Ishikawa (cell line): ENCODE measurements around the gene GEMIN5.

Experiments used
- CEBPB ChIP-seq: IDR thresholded peaks from 2 replicates; pipeline ENCODE4 v1.6.1; 2012
- CREB1 ChIP-seq: IDR thresholded peaks from 2 replicates; pipeline ENCODE4 v1.6.1; 2012; ENCODE audit warnings: low read depth
- EGR1 ChIP-seq: IDR thresholded peaks from 2 replicates; pipeline ENCODE4 v1.6.1; 2012
- EP300 ChIP-seq: IDR thresholded peaks from 2 replicates; pipeline ENCODE4 v1.6.1; 2012; ENCODE audit warnings: borderline replicate concordance
- FOXM1 ChIP-seq: IDR thresholded peaks from 2 replicates; pipeline ENCODE4 v1.6.1; 2012; ENCODE audit warnings: low read depth, borderline replicate concordance
- MAX ChIP-seq: IDR thresholded peaks from 2 replicates; pipeline ENCODE4 v1.6.1; 2012
- NFIC ChIP-seq: IDR thresholded peaks from 2 replicates; pipeline ENCODE4 v1.6.1; 2012
- RAD21 ChIP-seq: IDR thresholded peaks from 2 replicates; pipeline ENCODE4 v1.6.1; 2012; ENCODE audit warnings: low read depth
- REST ChIP-seq: IDR thresholded peaks from 2 replicates; pipeline ENCODE4 v1.6.1; 2012; ENCODE audit warnings: low read depth, mild to moderate bottlenecking
- TCF12 ChIP-seq: IDR thresholded peaks from 2 replicates; pipeline ENCODE4 v1.6.1; 2012; ENCODE audit warnings: low read depth
- TEAD4 ChIP-seq: IDR thresholded peaks from 2 replicates; pipeline ENCODE4 v1.6.1; 2012
- USF1 ChIP-seq: IDR thresholded peaks from 2 replicates; pipeline ENCODE4 v1.6.1; 2012
- YY1 ChIP-seq: IDR thresholded peaks from 2 replicates; pipeline ENCODE4 v1.6.1; 2012; ENCODE audit warnings: low read depth
- ZBTB7A ChIP-seq: IDR thresholded peaks from 2 replicates; pipeline ENCODE4 v1.6.1; 2012; ENCODE audit warnings: low read depth

GEMIN5 gene

GRCh38 chr5:154866841-154867240, 71.2 kb downstream of the GEMIN5 start:
- TF ChIP-seq YY1 (no peak), CREB1 (no peak), ZBTB7A (no peak), TEAD4 (no peak), USF1 (no peak), RAD21 (no peak), REST (no peak), FOXM1 (no peak), NFIC (no peak), CEBPB (no peak)

GRCh38 chr5:154865466-154866184, 72.4 kb downstream of the GEMIN5 start:
- TF ChIP-seq MAX (no peak), FOXM1 (no peak), TEAD4 (no peak), REST (no peak), EGR1 (no peak), EP300 (no peak), ZBTB7A (no peak), USF1 (no peak), YY1 (no peak), CREB1 (no peak)

- no peak for TF ChIP-seq USF1
- no peak for TF ChIP-seq REST
- no peak for TF ChIP-seq YY1
Measured at GRCh38 chr5:154863291-154864080, 74.5 kb downstream of the GEMIN5 start.

- TF ChIP-seq CEBPB, result no peak
- no peak for TF ChIP-seq NFIC
- no peak for TF ChIP-seq EGR1
- no peak for TF ChIP-seq USF1
- no peak for TF ChIP-seq TCF12
- TF ChIP-seq MAX, result no peak
- no peak for TF ChIP-seq FOXM1
- no peak for TF ChIP-seq TEAD4
- no peak for TF ChIP-seq EP300
- TF ChIP-seq RAD21, result no peak
- TF ChIP-seq ZBTB7A, result no peak
- no peak for TF ChIP-seq REST
Measured at GRCh38 chr5:154862766-154863165, 75.2 kb downstream of the GEMIN5 start.
